GM21717 (cell line): ENCODE measurements around the gene ANKFN1.

ENCODE experiments used
- ATAC-seq: cut with Tn5 transposase; IDR thresholded peaks from one replicate; pipeline ENCODE4 v1.9.1; 2021; ENCODE audit warnings: mild to moderate bottlenecking, moderate library complexity; ENCODE audit not compliant: unreplicated experiment

Gene ANKFN1

DNA sequence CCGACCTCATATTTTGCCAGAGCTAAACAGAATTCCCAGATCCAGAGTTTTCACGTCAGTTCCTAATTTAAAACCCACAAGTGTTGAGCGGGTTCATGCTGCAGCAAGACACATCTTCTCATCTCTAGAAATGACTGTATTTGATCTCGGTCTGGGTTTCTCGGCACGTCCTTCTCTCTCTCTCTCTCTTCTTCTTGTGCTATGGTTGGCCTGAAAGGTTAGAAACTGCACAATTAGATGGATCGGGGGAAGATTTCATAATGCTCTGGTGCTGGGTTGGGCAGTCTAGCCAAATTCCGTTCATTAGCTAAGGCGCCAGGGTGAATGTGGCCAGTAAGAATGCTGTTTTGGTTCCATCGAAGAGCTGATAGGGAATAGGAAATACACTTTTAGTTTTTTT is 281.3 kb downstream of the ANKFN1 start:
- no peak for ATAC-seq

- ATAC-seq, result no peak
Observed at GRCh38 chr17:56436142-56436541, 282.9 kb downstream of the ANKFN1 start.

- no peak for ATAC-seq
Observed at GRCh38 chr17:56440419-56440818, 287.1 kb downstream of the ANKFN1 start.

DNA sequence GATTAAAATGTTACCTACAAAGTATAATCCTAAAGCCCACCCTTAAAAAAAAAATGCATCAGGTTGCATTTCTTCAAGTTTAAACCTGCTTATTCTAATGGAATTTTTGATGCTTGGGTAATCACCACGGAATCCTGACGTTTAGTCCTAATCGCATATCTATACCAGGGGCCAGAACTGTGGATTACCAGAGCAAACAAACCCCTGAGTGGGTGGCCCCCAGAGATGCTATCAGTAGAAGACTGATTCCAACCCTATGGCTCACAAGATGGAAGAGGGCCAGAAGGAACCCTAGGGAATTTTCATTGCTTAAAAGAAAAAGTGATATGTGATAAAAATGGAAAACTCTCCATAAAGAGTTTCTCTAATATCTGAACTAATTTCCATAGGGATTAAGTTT is 288.0 kb downstream of the ANKFN1 start:
- ATAC-seq, result no peak

DNA sequence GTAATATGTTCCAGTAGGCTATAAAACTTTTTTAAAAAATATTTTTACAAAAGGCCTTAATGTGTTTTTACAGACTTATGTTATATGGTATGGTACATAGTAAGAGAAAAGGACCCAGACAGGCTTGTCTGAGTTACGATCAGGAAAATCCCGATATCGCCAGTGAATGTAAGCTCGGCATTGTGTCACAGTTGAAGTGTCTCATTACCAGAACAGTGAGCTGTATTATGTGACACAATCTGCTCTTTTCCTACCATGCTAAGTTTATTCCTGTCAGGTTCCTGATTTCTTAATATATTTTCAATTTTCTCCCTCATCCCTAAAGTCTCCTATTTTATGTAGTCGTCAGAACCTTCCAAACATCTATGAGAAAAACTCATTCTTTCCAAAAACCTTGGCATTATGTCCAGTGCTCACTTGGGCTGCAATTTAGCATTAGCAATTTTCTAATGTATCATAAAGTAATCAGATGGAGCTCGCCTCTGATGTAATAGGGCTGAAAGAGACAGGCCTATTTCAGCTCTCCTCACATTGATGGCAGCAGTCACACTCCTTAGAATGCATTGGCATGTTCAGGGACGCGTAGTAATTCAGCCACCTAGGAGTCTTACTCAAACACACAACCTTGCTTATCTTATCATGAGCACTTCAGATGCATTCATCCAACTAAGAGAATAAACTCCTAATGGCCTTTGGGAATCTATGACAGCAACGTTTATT is 292.6 kb downstream of the ANKFN1 start:
- no peak for ATAC-seq

- no peak for ATAC-seq
Observed at GRCh38 chr17:56447171-56447570, 293.9 kb downstream of the ANKFN1 start.

DNA sequence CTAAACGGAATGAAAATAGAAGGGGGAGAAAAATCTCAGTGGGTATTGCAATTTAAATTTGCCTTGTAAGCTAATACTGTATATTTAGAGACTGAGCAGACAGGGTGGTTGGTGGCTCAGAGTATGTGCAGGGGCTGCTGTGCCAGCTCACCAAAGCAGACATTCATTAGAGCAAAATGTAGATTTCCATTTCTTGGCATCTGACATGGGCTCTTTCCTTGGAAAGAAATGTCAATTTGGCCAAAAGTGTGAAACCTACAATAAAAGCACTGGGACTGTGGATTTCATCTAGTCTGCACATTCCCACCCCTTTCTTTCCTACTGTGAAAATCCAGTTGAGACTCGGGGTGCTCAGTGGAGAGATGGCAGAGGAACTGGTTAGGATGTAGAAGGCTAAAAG is 295.1 kb downstream of the ANKFN1 start:
- ATAC-seq, result no peak

DNA sequence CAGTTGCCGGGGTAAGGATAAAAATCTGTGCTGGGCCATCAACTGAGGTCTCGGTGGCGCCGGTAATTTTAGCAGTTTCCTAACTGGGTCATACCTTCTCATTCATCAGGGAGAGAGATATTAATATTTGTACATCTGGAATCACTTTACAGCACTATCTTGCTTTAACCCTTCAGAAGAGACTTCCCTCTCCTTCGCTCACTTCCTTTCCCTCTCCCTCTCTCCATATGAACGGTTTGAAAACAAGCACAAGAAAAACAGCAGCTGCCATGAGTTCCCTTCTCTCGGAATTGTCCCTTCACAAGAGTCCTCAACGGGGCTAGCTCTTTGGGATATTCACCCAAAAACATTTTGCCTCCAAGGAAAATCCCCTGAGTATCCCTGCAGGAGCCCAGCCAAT is 295.9 kb downstream of the ANKFN1 start:
- no peak for ATAC-seq

- no peak for ATAC-seq
Observed at GRCh38 chr17:56451629-56452028, 298.4 kb downstream of the ANKFN1 start.

GRCh38 chr17:56452461-56452860 is 299.2 kb downstream of the ANKFN1 start:
- ATAC-seq, result no peak

GRCh38 chr17:56457501-56457900 is 304.2 kb downstream of the ANKFN1 start:
- no peak for ATAC-seq

DNA sequence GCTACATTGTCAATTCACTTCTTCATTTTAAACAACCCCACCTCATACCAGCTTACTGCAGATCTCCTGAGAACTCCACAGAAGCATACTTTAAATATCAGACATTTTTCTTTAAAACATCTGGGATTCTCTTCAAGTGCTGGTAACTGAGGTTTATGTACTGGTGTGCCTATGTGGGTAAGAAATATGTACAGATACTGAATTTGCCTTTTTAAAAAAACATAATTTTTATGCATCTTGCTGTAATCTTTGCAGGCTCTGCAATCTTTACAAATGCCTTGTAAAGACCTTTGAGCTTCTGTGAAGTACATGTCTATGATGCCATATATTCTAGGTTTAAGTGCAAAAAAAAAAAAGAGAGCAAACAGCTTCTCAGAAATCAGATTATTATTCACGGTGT is 312.6 kb downstream of the ANKFN1 start:
- no peak for ATAC-seq

DNA sequence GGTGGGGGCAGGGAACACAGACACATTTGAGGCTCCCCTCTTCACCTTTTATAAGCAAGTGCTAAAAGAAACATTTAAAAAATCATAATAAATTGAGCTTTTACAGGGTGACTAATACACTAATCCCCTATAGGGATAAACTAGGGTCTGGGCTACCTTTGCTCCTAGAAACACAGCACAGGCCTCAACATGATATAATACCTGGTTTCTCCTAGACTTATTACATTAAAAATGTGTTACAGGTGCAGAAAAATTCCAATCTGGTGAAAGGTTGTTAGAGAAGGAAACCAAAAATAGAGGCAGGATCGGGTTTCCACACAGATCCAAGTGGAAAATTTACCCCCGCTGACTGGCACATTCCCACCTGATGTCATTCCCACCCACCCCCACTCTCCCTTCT is 315.6 kb downstream of the ANKFN1 start:
- no peak for ATAC-seq

DNA sequence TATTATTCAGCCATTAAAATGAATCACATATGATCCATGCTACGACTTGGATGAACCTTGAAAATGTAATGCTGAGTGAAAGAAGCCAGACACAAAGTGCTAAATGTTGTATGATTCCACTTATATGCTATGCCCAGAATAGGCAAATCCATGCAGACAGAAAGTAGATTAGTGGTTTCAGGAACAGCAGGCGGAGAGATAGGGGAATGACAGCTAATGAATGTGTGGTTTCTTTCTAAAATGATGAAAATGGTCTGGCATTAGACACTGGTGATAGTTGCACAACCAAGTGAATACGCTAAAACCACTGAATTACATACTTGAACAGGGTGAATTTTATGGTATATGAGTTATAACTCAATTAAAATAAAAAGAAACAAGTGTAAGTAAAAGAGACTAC is 318.4 kb downstream of the ANKFN1 start:
- ATAC-seq, result no peak

- no peak for ATAC-seq
Observed at GRCh38 chr17:56475116-56475515, 321.8 kb downstream of the ANKFN1 start.

DNA sequence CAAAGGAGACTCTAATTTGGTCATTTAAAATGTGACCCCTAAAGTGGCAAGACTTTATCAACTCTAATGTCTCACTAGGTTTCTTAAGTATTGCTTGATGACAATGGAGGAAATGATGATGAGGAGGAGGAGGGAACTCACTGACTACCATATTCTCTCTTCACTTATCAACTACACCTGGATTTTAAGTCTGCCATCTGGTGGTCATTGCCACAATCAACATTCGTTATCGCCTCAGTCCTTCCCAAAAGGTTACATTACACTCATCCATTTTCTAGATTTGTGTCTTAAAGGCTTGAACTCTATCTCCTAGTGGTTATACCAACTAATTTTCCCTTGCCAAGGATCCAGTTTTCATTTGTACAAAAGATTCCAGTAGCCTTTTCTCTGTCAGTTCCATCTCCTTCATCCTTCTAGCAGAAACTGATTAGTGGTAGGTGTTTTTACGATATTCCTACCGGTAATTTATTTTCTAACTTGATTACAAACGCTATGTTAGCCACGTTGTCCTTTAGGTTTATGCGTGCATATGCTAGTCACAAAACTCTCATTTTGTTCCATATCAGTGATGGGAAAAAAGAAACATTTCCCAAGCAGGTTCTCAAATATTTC is 325.7 kb downstream of the ANKFN1 start:
- no peak for ATAC-seq

DNA sequence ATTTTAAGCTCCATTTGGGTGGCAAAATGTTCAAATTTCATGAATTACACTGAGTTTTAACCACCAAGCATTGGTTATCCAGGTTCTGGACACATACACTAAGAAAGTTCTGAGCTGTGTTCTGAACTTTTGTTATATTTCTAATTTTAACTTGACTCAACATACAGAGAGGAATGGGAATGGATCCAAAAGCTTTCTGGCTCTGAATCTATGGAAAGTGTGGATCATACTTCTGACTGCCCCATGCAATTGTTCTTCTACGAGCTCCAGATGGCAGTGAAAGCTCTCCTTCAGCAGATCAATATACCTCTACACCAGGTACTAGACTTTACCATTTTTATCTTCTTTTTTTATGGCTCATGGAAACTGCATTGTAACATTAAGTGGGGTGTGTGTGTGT is 327.2 kb downstream of the ANKFN1 start:
- no peak for ATAC-seq

DNA sequence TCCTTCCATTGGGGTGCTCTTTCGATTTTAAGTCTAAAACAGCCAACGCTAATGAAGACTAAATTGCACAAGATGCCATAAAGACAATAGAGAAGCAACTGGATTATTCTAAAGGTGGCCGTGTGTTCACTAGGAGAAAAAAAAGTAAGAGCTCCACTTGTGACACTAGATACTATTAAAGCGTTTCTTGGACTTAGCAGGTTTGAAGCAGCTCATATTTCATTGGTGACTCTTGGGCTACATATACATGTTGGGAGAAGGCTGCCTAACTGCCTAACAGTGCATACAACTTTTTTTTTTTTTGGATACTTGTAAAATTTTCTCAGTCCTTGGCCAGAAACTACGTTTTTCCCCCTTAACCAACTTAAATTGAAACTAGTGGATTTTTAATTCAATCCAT is 328.4 kb downstream of the ANKFN1 start:
- no peak for ATAC-seq

DNA sequence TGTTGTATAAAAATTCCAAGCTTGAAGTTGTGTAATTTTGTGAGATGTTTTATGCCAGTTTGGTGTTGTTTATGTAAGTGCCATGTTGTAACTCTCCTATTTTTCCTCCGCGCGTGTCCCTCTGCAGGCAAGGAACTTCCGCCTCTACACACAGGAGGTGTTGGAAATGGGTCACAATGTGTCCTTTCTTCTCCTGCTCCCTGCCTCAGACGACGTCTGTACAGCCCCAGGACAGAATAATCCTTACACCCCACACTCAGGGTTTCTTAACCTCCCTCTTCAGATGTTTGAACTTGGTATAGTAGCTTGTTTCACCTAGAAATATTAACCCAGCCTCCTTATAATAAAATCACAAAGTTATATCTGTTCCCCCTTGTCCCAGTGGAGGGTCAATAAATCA is 329.0 kb downstream of the ANKFN1 start:
- no peak for ATAC-seq

DNA sequence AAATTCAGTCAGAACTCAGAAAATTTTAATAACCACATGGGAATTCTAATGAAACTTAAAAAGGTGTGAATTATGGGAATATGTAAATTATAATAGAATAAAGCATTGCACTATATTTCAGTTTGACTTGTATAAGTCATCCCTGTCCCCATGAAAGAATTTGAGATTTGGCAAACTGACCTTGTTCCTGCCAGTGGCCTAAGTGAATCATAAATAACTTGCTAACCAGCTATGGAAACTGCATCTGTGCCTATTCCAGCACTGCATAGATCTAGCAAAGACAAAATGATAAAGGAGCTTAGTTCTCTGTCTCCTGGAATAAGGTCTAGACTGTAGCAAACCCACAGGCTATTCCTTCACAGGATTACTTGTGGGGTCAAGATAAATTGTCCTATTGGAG is 333.5 kb downstream of the ANKFN1 start:
- no peak for ATAC-seq

DNA sequence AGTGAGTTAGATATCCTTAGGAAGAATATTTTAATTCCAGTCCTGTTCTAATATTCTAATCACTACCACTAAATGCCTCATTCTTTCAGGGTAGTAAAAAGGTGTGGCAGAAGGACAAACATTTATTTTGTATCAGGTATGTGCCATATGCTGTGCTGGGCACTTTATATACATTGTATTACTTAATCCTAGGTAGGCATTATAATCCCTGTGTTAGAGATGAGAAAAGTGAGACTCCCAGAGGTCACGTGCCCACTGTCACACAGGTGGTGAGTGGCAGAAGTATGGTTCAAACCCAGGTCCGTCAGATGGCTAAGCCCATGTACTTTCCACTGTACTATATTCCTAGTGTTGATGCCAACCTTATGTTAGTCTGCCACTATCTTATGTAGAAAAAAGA is 335.5 kb downstream of the ANKFN1 start:
- no peak for ATAC-seq

GRCh38 chr17:56489980-56490379 is 336.7 kb downstream of the ANKFN1 start:
- no peak for ATAC-seq

- ATAC-seq, result no peak
Observed at GRCh38 chr17:56495556-56495955, 342.3 kb downstream of the ANKFN1 start.
